ENCODE data around the gene STAC. TPM values are rescaled to one million over a fixed set of nuclear protein-coding genes. Genes with fewer than 3 reads are reported as not detected.

STAC gene, protein sequence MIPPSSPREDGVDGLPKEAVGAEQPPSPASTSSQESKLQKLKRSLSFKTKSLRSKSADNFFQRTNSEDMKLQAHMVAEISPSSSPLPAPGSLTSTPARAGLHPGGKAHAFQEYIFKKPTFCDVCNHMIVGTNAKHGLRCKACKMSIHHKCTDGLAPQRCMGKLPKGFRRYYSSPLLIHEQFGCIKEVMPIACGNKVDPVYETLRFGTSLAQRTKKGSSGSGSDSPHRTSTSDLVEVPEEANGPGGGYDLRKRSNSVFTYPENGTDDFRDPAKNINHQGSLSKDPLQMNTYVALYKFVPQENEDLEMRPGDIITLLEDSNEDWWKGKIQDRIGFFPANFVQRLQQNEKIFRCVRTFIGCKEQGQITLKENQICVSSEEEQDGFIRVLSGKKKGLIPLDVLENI
- total RNA-seq (under 1 TPM in 3 of 6 donors, not detected in 3; 0.12 to 0.37 (median 0.16) TPM), polyA plus RNA-seq (under 1 TPM; 0.12 to 0.19 TPM)

DNA sequence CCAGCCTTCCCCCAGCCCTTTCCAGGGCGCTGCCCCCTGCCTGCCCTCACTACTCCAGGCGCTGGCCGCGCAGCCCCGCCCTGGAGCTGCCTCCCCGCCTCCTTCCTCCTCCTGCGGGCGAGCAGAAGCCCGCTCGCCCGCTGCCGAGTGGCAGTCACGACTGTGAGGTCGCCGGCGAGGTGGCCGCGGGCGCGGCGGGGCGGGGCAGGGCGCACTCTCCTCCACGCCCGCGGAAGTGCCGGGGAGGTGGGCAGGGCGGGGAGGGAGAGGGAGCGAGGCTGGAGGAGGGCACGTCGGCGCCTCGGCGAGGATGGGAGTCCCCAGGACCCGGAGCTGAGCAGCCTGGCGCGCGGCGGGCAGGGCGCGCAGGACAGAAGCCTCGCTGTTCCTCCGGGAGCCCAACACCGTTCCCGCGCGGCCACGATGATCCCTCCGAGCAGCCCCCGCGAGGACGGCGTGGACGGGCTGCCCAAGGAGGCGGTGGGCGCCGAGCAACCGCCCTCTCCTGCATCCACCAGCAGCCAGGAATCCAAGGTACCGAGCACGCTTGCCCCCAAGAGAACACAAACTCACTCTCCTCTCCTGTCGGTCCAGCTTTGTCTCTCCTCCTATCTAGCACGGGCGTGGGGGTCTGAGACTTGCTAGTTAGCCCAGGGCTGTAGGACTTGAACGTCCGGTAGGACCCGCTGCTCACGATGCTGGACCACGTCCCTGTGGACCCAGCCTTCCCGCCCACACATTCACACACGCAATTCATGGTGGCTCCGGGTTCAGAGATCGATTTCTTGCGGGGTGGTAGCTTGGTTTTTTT, at the start of gene STAC:
TSS of gene STAC (plus strand) at position 284 of the 811 bp plus-strand sequence. CDS start at position 424, 140 bp downstream.
- Histone ChIP-seq H3K27me3 (peaks cover 0 to 4% (median 0%) of the 10 kb centered on the region in 4 donors), H3K4me1 (no peaks in the 10 kb centered on the region), H3K4me3 (peak within 1 kb of the TSS in 3 of 4 donors; percentile 10 to 39 (median 29)), H3K9me3 (no peaks in the 10 kb centered on the region), H3K36me3 (no peaks in the 10 kb centered on the region), H3K27ac (no peak within 1 kb of the TSS)
- intact Hi-C loops (cut with DNase I) = no loop called here
- peak; percentile 53 to 79 (median 63) for ATAC-seq
- DNase-seq = peak in 5 of 6 donors; percentile 9 to 63 (median 20)
- no peak for FAIRE-seq
- TF ChIP-seq, protein P1, sequence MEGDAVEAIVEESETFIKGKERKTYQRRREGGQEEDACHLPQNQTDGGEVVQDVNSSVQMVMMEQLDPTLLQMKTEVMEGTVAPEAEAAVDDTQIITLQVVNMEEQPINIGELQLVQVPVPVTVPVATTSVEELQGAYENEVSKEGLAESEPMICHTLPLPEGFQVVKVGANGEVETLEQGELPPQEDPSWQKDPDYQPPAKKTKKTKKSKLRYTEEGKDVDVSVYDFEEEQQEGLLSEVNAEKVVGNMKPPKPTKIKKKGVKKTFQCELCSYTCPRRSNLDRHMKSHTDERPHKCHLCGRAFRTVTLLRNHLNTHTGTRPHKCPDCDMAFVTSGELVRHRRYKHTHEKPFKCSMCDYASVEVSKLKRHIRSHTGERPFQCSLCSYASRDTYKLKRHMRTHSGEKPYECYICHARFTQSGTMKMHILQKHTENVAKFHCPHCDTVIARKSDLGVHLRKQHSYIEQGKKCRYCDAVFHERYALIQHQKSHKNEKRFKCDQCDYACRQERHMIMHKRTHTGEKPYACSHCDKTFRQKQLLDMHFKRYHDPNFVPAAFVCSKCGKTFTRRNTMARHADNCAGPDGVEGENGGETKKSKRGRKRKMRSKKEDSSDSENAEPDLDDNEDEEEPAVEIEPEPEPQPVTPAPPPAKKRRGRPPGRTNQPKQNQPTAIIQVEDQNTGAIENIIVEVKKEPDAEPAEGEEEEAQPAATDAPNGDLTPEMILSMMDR (IDR thresholded peaks at IDR 0.05) = no peak
- 1% methylated on average over 37 to 73 of the region's 73 CpGs for WGBS, 2 donors

DNA sequence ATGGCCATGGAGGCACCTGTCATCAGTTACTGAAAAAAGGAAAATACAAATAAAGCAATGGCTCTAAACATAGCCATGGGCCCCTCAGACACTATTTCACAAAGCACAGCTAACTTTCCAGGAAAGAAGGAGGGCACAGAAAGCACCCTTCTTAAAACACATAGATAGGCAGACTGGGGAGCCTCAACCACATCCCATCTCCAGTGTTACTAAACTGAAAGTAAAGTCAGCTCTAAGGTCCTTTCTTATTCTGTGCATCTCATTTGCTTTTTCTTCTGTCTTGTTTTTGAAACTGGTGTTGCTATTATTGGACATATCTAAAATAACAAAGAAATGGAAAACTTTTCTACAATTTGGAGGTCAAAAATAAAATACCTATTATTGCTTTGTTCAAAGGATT, 48.2 kb upstream of the STAC start:
- intact Hi-C loops (cut with DNase I) = no loop called here
- H3K9me3 ChIP-seq = no peaks in the 10 kb centered on the region
- FAIRE-seq = no peak

DNA sequence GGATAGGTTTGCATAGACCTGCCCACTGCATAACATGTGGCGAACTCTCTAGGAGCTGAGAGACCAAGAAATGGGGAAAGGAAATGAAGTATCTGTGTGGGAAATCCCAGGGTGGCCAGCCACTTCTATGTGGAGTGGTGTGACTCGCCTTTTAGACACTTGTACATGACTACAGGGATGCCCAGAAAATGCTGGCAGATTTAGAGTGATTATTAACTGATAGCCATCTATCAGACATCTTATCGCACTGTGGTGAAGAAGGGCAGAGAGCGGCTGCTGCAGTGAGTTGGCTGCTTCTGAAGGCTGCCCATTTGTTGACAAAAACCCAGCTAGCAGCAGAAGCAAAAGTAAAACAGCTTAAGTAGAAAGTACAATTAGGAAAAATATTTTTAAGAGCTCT, 18.1 kb upstream of the STAC start:
- TF ChIP-seq, protein P1 (IDR thresholded peaks at IDR 0.05) = no peak

More for the DNA sequence above, 48.2 kb upstream of the STAC start:
- no peak overlapping the region for H3K4me3 ChIP-seq
- H3K27ac ChIP-seq = no peak overlapping the region
- H3K4me1 ChIP-seq = no peaks in the 10 kb centered on the region
- TF ChIP-seq, protein P1 (IDR thresholded peaks at IDR 0.05) = no peak
- ATAC-seq = no peak
- DNase-seq = no peak
- H3K27me3 ChIP-seq = no peaks in the 10 kb centered on the region
- H3K36me3 ChIP-seq = no peaks in the 10 kb centered on the region

DNA sequence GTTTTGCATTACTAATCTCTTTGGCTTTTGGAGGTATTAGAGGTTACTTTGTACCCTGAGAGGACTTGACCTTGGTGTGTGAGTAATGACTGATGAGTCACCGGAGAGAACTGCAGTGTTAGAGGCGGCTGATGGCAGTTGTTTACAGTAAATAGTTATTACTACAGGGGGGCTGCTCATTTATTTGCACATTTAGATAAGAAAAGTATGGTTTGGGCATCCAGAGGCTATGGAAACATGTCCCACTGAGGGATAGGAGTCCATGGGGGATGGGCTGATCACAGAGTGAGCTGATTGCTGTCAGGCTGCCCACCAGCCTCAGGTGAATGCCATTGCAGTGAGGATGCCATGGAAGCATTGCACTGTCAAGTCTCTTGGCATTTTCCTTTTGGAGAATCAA, 17.3 kb upstream of the STAC start:
- TF ChIP-seq, protein P1 (IDR thresholded peaks at IDR 0.05) = no peak
- no peaks in the 10 kb centered on the region for H3K36me3 ChIP-seq
- intact Hi-C loops (cut with DNase I) = no loop called here
- H3K9me3 ChIP-seq = no peaks in the 10 kb centered on the region
- no peaks in the 10 kb centered on the region for H3K4me1 ChIP-seq
- FAIRE-seq = no peak
- peak in 3 of 6 donors; percentile 2 to 23 (median 14) for DNase-seq
- ATAC-seq = peak; percentile 49 to 92 (median 64)
- H3K27ac ChIP-seq = no peak overlapping the region
- H3K4me3 ChIP-seq = no peak overlapping the region
- WGBS, 2 donors = 6 to 22% methylated on average over 2 of the region's 2 CpGs
- H3K27me3 ChIP-seq = no peaks in the 10 kb centered on the region

More for the DNA sequence above, 18.1 kb upstream of the STAC start:
- FAIRE-seq (no peak), DNase-seq (no peak), ATAC-seq (peak in 1 of 4 donors; percentile 11)
- Histone ChIP-seq H3K4me3 (no peak overlapping the region), H3K9me3 (no peaks in the 10 kb centered on the region), H3K27me3 (no peaks in the 10 kb centered on the region), H3K27ac (no peak overlapping the region), H3K4me1 (no peaks in the 10 kb centered on the region), H3K36me3 (no peaks in the 10 kb centered on the region)
- 50 to 58% methylated on average over 4 of the region's 4 CpGs for WGBS, 2 donors
- intact Hi-C loops (cut with DNase I) = no loop called here
